ENCODE data around the gene STK10. TPM values are rescaled to one million over a fixed set of nuclear protein-coding genes. Genes with fewer than 3 reads are reported as not detected.

The STK10 gene
- total RNA-seq, 1 donor from 2014 or later, result 14.9 TPM

GRCh38 chr5:172142709-172143215 is 45.3 kb downstream of the STK10 start:
- no peak for DNase-seq

- no peak for DNase-seq
These were observed 46.1 kb downstream of the STK10 start for GRCh38 chr5:172141949-172142319.

GRCh38 chr5:172140866-172141265 is 47.2 kb downstream of the STK10 start:
- DNase-seq, result no peak

- DNase-seq, result no peak
These were observed 47.9 kb downstream of the STK10 start for GRCh38 chr5:172140120-172140519.

DNA sequence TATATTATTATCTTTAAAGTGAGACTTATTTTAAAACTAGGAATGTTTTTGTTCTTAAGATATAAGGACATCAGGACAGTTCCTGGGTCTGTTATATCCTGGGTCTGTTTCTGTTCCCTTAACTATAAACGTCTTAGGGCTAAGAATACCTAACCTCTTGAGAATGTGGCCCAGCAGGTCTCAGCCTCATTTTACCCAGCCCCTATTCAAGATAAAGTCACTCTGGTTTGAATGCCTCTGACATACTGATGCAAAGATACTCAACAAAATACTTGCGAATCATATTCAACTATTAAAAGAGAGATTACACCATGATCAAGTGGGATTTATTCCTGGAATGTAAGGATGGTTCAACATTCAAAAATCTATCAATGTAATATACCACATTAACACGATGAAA is 51.0 kb downstream of the STK10 start:
- no peak for DNase-seq

- no peak for DNase-seq
These were observed 54.5 kb downstream of the STK10 start for GRCh38 chr5:172133359-172134029.

DNA sequence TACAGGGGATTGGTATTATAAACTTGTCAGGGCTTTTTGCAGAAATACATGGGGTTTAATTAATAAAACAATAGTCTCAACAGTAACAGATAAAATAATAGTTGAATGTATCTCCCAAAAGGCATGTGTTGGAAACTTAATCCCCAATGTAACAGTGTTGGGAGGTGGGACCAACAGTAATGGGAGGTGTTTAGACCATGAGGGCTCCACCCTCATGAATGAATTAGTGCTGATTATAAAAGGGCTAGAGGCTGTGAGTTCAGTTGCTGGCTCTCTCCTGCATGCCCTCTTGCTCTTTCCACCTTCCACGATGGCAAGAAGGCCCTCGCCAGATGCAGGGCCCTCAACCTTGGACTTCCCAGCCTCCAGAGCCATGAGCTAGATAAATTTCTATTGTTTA is 56.3 kb downstream of the STK10 start:
- DNase-seq, result no peak

GRCh38 chr5:172129256-172129910 is 58.6 kb downstream of the STK10 start:
- no peak for DNase-seq

DNA sequence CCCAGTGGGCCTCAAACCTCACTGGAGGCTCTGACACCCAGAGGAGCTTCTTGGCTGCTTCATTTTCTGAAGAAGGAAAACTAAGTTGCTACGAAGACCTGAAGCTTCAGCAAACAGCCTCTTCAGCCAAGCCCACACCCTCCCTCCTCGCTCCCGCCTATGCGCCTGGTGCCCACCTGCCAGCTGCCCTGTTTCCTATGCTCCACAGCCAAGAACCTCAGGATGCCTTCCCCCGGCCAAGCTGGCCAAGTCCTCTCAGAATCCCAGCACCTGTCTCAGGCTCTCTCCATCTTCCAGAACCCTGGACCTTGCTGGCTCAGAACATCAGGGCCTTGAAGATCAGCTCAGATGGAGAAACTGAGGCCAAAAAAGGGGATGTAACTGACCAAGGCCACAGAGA is 60.4 kb downstream of the STK10 start:
- no peak for DNase-seq

GRCh38 chr5:172123269-172123692 is 64.7 kb downstream of the STK10 start:
- DNase-seq, result peak; percentile 93

GRCh38 chr5:172119921-172120688 is 67.9 kb downstream of the STK10 start:
- DNase-seq, result no peak

DNA sequence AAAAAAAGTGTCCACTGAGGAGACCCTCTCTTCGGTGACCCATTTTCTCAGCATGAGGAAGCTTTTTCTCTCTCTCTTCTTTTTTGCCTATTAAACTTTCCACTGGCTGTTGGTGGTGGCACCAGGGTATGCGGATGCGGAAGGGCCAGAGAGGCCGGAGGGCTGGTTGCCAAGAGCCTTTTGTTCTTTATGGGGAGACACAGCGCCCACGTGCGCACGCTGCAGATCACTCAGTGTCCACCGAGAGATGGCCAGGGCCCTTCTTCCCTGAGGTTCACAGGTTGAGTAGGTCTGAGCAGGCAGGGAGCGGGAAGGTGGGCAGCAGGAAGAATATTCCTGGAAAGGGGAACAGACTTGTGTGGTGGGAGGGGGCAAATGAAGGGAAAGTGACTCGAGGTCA is 69.1 kb downstream of the STK10 start:
- DNase-seq, result no peak

DNA sequence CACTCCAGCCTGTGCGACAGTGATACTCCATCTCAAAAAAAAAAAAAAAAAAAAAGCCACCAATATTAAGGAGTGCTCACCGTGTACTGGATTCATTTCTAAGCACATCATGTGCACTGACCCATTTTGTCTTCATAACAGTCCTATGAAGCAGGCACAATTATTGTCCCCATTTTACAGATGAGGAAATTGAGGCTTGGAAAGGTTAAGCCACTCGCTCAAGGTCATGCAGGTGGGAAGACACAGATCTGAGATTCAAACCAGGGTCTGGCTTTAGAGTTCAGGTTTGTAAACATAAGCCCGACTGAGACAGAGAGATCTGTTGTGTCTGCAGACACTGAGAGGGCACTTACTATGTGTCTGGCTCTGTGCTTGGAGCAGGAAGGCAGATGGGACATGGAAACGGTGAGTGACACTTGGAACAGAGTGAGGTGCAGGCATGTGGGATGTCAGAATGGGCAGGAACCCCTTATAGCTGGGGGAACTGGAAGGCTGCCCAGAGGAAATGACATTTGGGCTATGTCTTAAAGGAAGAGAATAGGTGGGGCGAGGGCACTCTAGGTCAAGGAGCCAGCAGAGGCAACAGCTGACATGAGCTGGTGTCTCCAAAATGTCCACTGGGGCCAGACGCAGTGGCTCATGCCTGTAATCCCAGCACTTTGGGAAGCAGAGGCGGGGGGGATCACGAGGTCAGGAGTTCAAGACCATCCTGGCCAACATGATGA is 69.9 kb downstream of the STK10 start:
- DNase-seq, result no peak

- DNase-seq, result no peak
These were observed 72.5 kb downstream of the STK10 start for GRCh38 chr5:172115541-172115982.

DNA sequence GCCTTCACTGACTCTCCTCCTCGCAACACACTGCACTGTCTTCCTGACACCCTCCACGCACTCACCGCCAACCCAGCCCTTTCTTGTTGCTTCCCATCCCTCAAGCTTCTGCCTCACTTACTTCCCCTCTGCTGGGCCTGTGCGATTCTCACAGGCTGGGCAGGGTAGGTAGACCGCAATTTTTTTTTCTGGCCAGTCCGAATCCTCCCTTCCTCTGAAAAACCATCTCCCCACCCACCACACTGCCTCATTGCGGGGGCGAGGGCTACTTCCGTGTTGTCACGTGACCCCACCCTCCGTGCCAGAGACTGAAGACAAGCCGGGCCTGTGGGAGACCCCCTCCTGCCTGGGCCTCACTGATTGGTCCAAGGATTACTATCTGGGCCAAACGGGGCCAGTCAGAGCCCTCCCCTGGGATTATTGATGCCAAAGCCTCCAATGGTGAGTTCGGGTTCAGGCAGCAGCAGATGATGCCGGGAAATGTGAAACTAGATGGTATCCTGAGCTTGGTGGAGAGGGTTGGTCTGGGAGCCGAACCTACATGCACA is 73.1 kb downstream of the STK10 start:
- no peak for DNase-seq

DNA sequence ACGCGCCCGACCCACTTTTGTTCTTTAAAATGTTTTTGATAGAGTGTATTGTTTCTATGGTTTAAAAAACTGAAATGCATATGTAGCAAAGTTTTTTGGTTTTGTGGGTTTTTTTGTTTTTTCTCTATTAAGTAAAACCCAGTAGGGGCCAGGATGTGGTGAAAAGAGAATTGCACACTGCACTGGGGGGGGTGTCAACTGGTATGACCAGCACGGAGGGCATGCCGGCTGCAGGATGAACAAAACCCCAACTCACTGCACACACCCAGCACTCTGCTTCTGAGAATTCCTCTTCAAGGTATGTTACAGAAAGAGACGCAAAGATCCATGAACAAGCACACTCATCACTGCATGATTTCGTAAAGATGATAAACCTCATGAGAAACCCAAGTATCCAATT is 75.0 kb downstream of the STK10 start:
- DNase-seq, result no peak

DNA sequence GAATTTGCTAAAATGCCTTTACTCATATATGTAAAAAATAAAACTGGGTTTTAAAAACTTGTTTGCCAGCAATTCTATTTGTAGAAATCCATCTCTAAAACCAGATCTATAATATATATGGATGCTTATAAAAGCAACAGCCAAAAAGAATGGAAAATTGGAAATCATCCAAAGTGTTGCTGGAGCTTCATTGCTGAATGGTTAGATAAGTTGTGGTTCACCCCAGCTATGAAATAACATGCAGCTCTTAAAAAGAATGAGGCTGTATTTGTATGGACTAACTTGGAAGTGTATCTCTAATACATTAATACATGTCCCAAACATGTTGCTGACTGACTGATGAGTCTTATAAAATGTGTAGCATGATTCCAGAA is 76.2 kb downstream of the STK10 start:
- peak; percentile 62 for DNase-seq

DNA sequence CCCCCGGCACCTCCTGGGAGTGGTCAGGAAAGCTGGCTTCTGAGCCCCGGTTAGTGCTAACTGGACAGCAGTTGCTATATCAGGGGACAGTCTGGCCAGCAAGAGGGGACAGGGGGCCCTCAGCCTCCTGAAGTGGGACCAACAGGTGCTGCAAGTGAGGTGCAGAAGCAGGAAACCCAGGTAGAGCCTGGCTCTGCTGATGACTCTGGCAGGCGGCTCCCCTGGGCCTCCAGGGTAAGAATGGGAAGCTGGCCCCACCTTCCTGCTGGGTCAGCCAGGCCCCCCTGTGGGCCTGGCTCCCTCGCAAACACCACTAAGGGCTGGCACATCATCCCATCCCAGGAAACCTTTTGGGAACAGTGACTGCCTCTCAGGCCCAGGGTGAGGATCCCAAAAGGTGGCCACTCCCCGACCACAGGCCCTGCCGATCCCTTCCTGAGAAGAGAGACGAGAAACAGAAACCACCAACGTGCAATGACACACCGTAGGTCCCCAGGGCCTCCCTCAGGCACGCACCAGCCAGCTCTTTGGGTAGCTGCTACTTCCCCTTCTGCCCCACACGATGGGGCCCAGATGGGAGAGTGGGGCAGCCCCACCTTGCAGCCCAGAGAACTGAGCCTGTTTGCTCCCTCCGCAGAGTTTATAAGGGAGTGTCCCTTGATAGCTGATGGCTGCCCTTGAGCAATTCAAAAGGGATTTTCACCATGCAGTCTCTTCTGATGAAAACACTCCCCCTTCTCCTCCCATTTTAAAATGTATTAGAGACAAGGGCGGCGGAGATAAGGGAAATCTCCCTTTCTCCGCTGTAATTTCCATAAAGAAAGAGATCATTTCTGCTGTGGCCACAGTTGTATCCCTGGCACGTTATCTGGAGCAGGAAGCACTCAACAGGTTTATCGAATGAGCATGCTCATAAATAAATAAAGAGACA is 76.8 kb downstream of the STK10 start:
- peak; percentile 34 for DNase-seq

GRCh38 chr5:172110260-172110815 is 77.7 kb downstream of the STK10 start:
- DNase-seq, result no peak

GRCh38 chr5:172109749-172110148 is 78.3 kb downstream of the STK10 start:
- no peak for DNase-seq

- DNase-seq, result peak; percentile 57
These were observed 80.5 kb downstream of the STK10 start for GRCh38 chr5:172107571-172107970.
